H1 (cell line): ENCODE results near the gene ARHGAP22. TPM values are rescaled to one million over a fixed set of nuclear protein-coding genes. Genes with fewer than 3 reads are reported as not detected.

Source experiments
- CBX5 ChIP-seq: fragments of 300-800, 300-1000 bp; sonication (generic); IDR thresholded peaks from 2 replicates; pipeline ENCODE4 v1.7.1; 2016; ENCODE audit warnings: antibody characterized with exemption, low read length, low read depth
- KDM5A ChIP-seq: fragments of 200-600 bp; IDR thresholded peaks from 2 replicates; pipeline ENCODE4 v1.7.1; 2012; ENCODE audit warnings: mild to moderate bottlenecking, low read length, inconsistent platforms, mixed read lengths
- MAFK ChIP-seq: IDR thresholded peaks from 2 replicates; pipeline ENCODE4 v1.6.1; 2012; ENCODE audit warnings: low read depth, mild to moderate bottlenecking, improper control_type of control experiment, low read length
- RAD21 ChIP-seq, 2 experiments: IDR thresholded peaks in 1 of 2; conservative IDR thresholded peaks in 1 of 2; 2 replicates each; pipeline ENCODE4 v1.6.1; 2011; ENCODE audit warnings: low read depth in 2 of 2, low read length in 2 of 2, improper control_type of control experiment in 1 of 2, inconsistent platforms in 1 of 2, mild to moderate bottlenecking in 1 of 2, moderate library complexity in 1 of 2
- RNF2 ChIP-seq: fragments of 200-900, 300-1000 bp; sonication (generic); IDR thresholded peaks from 2 replicates; pipeline ENCODE4 v1.7.1; 2016; ENCODE audit warnings: borderline replicate concordance, low read depth, mild to moderate bottlenecking, antibody characterized with exemption, low read length; ENCODE audit not compliant: poor library complexity, severe bottlenecking; ENCODE audit errors: missing control alignments
- TEAD4 ChIP-seq: IDR thresholded peaks from 2 replicates; pipeline ENCODE4 v1.6.1; 2012; ENCODE audit warnings: low read depth, low read length, inconsistent platforms, mixed read lengths
- polyA plus RNA-seq, 7 experiments: library from polyadenylated mRNA; depleted of rRNA in 3 of 7; stranded (reverse) in 5 of 7; unstranded in 2 of 7; fragments of >200 nt in 5 of 7; fragments of 200-250 nt in 2 of 7; gene quantifications; 1 replicate in 5 of 7; 2 replicates in 1 of 7; 4 replicates in 1 of 7; pipeline versions ENCODE4 v1.2.1 to v1.2.3, GENCODE V29; 2011 to 2013; ENCODE audit warnings: missing spikeins in 2 of 7, mixed read lengths in 2 of 7
- total RNA-seq: library from RNA; stranded (reverse); fragmentation: NEBNext Ultra II Directional; extraction: Animal tissue kit (Norgen Biotek cat#: 25700); gene quantifications from 2 replicates; pipeline ENCODE4 v1.2.1, GENCODE V29; 2021
- TF ChIP-seq, protein P1 (sequence below): fragments of 300-600 bp; sonication (generic); IDR thresholded peaks from 2 replicates; pipeline ENCODE4 v1.7.1; 2012; ENCODE audit warnings: low read length, moderate library complexity, mild to moderate bottlenecking, inconsistent platforms; ENCODE audit not compliant: insufficient replicate concordance
- TF ChIP-seq, protein P2 (sequence below), 3 experiments: IDR thresholded peaks; 1 replicate in 2 of 3; 2 replicates in 1 of 3; pipeline versions ENCODE4 v1.5.1 to v1.6.1; 2011; ENCODE audit warnings: low read length in 3 of 3, mild to moderate bottlenecking in 3 of 3, inconsistent platforms in 2 of 3, low read depth in 1 of 3, moderate library complexity in 1 of 3; ENCODE audit not compliant: insufficient read depth in 1 of 3; ENCODE audit errors: control extremely low read depth in 1 of 3

The ARHGAP22 gene
- total and polyA plus RNA-seq, 2 of the 8 experiments (the other 6 are each of a cell fraction or from before 2014, with no cell fraction given): 3.6 to 11.2 TPM

- TF ChIP-seq, protein P1, sequence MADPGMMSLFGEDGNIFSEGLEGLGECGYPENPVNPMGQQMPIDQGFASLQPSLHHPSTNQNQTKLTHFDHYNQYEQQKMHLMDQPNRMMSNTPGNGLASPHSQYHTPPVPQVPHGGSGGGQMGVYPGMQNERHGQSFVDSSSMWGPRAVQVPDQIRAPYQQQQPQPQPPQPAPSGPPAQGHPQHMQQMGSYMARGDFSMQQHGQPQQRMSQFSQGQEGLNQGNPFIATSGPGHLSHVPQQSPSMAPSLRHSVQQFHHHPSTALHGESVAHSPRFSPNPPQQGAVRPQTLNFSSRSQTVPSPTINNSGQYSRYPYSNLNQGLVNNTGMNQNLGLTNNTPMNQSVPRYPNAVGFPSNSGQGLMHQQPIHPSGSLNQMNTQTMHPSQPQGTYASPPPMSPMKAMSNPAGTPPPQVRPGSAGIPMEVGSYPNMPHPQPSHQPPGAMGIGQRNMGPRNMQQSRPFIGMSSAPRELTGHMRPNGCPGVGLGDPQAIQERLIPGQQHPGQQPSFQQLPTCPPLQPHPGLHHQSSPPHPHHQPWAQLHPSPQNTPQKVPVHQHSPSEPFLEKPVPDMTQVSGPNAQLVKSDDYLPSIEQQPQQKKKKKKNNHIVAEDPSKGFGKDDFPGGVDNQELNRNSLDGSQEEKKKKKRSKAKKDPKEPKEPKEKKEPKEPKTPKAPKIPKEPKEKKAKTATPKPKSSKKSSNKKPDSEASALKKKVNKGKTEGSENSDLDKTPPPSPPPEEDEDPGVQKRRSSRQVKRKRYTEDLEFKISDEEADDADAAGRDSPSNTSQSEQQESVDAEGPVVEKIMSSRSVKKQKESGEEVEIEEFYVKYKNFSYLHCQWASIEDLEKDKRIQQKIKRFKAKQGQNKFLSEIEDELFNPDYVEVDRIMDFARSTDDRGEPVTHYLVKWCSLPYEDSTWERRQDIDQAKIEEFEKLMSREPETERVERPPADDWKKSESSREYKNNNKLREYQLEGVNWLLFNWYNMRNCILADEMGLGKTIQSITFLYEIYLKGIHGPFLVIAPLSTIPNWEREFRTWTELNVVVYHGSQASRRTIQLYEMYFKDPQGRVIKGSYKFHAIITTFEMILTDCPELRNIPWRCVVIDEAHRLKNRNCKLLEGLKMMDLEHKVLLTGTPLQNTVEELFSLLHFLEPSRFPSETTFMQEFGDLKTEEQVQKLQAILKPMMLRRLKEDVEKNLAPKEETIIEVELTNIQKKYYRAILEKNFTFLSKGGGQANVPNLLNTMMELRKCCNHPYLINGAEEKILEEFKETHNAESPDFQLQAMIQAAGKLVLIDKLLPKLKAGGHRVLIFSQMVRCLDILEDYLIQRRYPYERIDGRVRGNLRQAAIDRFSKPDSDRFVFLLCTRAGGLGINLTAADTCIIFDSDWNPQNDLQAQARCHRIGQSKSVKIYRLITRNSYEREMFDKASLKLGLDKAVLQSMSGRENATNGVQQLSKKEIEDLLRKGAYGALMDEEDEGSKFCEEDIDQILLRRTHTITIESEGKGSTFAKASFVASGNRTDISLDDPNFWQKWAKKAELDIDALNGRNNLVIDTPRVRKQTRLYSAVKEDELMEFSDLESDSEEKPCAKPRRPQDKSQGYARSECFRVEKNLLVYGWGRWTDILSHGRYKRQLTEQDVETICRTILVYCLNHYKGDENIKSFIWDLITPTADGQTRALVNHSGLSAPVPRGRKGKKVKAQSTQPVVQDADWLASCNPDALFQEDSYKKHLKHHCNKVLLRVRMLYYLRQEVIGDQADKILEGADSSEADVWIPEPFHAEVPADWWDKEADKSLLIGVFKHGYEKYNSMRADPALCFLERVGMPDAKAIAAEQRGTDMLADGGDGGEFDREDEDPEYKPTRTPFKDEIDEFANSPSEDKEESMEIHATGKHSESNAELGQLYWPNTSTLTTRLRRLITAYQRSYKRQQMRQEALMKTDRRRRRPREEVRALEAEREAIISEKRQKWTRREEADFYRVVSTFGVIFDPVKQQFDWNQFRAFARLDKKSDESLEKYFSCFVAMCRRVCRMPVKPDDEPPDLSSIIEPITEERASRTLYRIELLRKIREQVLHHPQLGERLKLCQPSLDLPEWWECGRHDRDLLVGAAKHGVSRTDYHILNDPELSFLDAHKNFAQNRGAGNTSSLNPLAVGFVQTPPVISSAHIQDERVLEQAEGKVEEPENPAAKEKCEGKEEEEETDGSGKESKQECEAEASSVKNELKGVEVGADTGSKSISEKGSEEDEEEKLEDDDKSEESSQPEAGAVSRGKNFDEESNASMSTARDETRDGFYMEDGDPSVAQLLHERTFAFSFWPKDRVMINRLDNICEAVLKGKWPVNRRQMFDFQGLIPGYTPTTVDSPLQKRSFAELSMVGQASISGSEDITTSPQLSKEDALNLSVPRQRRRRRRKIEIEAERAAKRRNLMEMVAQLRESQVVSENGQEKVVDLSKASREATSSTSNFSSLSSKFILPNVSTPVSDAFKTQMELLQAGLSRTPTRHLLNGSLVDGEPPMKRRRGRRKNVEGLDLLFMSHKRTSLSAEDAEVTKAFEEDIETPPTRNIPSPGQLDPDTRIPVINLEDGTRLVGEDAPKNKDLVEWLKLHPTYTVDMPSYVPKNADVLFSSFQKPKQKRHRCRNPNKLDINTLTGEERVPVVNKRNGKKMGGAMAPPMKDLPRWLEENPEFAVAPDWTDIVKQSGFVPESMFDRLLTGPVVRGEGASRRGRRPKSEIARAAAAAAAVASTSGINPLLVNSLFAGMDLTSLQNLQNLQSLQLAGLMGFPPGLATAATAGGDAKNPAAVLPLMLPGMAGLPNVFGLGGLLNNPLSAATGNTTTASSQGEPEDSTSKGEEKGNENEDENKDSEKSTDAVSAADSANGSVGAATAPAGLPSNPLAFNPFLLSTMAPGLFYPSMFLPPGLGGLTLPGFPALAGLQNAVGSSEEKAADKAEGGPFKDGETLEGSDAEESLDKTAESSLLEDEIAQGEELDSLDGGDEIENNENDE: no peak
- TF ChIP-seq RAD21 (IDR thresholded peaks at IDR 0.05 in 1 of 2, conservative IDR thresholded peaks at IDR 0.05 in 1 of 2; ENCODE audit: low read depth in 2 of 2, low read length in 2 of 2) (no peak), TEAD4 (no peak), RNF2 (no peak), MAFK (no peak), CBX5 (no peak), KDM5A (no peak)
- TF ChIP-seq, protein P2, sequence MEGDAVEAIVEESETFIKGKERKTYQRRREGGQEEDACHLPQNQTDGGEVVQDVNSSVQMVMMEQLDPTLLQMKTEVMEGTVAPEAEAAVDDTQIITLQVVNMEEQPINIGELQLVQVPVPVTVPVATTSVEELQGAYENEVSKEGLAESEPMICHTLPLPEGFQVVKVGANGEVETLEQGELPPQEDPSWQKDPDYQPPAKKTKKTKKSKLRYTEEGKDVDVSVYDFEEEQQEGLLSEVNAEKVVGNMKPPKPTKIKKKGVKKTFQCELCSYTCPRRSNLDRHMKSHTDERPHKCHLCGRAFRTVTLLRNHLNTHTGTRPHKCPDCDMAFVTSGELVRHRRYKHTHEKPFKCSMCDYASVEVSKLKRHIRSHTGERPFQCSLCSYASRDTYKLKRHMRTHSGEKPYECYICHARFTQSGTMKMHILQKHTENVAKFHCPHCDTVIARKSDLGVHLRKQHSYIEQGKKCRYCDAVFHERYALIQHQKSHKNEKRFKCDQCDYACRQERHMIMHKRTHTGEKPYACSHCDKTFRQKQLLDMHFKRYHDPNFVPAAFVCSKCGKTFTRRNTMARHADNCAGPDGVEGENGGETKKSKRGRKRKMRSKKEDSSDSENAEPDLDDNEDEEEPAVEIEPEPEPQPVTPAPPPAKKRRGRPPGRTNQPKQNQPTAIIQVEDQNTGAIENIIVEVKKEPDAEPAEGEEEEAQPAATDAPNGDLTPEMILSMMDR (IDR thresholded peaks at IDR 0.05; ENCODE audit: control extremely low read depth in 1 of 3, insufficient read depth in 1 of 3, low read depth in 1 of 3, low read length in 3 of 3): no peak
Measured at GRCh38 chr10:48652344-48652743, 47.5 kb upstream of the ARHGAP22 start (continued).
